HG02759 (cell line): ENCODE results near the gene CENPF.

Source experiments
- ATAC-seq: cut with Tn5 transposase; IDR thresholded peaks from one replicate; pipeline ENCODE4 v1.9.1; 2021; ENCODE audit warnings: mild to moderate bottlenecking, moderate library complexity; ENCODE audit not compliant: unreplicated experiment

The CENPF gene

GRCh38 chr1:214700437-214700836 lies 97.4 kb downstream of the CENPF start:
- ATAC-seq = no peak

- no peak for ATAC-seq
These were observed 99.6 kb downstream of the CENPF start for GRCh38 chr1:214702556-214702955.

GRCh38 chr1:214707306-214708087 lies 104.5 kb downstream of the CENPF start:
- no peak for ATAC-seq

- ATAC-seq = no peak
These were observed 105.4 kb downstream of the CENPF start for GRCh38 chr1:214708321-214708955.

GRCh38 chr1:214709241-214709640 lies 106.2 kb downstream of the CENPF start:
- no peak for ATAC-seq

GRCh38 chr1:214712737-214713136 lies 109.7 kb downstream of the CENPF start:
- ATAC-seq = no peak
